ENCODE data around the gene AIF1L.

Gene AIF1L

GRCh38 chr9:131056781-131057506 is 39.4 kb upstream of the AIF1L start:
- no peak overlapping the region for H2AK5ac ChIP-seq (ENCODE audit: low read length, severe bottlenecking)
- H3K9ac ChIP-seq (ENCODE audit: low read length) = no peak overlapping the region
- no peaks in the 10 kb centered on the region for H3K9me3 ChIP-seq (ENCODE audit: control insufficient read depth, low read length)
- H3K23ac ChIP-seq (ENCODE audit: low read length in 2 of 2) = no peak overlapping the region
- H3K27me3 ChIP-seq (ENCODE audit: control insufficient read depth in 1 of 2, insufficient read depth in 1 of 2, low read length in 2 of 2) = peaks cover 0 to 23% of the 10 kb centered on the region in 2 experiments
- no peak overlapping the region for H3K18ac ChIP-seq (ENCODE audit: low read depth in 1 of 2, low read length in 2 of 2)
- H3K4ac ChIP-seq (ENCODE audit: low read depth in 1 of 2, low read length in 2 of 2) = no peak overlapping the region
- no peak overlapping the region for H4K8ac ChIP-seq (ENCODE audit: low read length)
- no peak overlapping the region for H2BK120ac ChIP-seq (ENCODE audit: low read depth, low read length)
- no peak overlapping the region for H3K14ac ChIP-seq (ENCODE audit: low read length in 2 of 2)
- H3K79me1 ChIP-seq (replicated peaks; ENCODE audit: low read length, poor library complexity, severe bottlenecking) = no peaks in the 10 kb centered on the region
- no peak overlapping the region for H3K4me2 ChIP-seq (ENCODE audit: low read length, poor library complexity, severe bottlenecking)
- no peaks in the 10 kb centered on the region for H3K36me3 ChIP-seq (ENCODE audit: control insufficient read depth in 1 of 2, insufficient read depth in 2 of 2, low read depth in 1 of 2, low read length in 2 of 2)
- no peak overlapping the region for H2AFZ ChIP-seq (ENCODE audit: low read depth, low read length)
- no peak overlapping the region for H4K91ac ChIP-seq (ENCODE audit: low read length)
- DNase-seq = no peak
- 87% methylated on average over 14 of the region's 14 CpGs for WGBS
- no peak overlapping the region for H2BK12ac ChIP-seq (ENCODE audit: low read length in 2 of 2)
- no peak overlapping the region for H3K4me3 ChIP-seq (ENCODE audit: insufficient read depth in 1 of 2, low read depth in 1 of 2, low read length in 2 of 2)
- H2BK5ac ChIP-seq (ENCODE audit: low read depth, low read length, poor library complexity, severe bottlenecking) = no peak overlapping the region
- H3K4me1 ChIP-seq (ENCODE audit: control insufficient read depth, insufficient read depth, low read depth, low read length) = peaks cover 2% of the 10 kb centered on the region
- no peak overlapping the region for H3K27ac ChIP-seq (ENCODE audit: low read length, poor library complexity, severe bottlenecking)
- no peak overlapping the region for H2BK15ac ChIP-seq (ENCODE audit: low read depth, poor library complexity, severe bottlenecking)

GRCh38 chr9:131060900-131061630 is 35.3 kb upstream of the AIF1L start:
- Histone ChIP-seq H3K9ac (ENCODE audit: low read length) (no peak overlapping the region), H4K91ac (ENCODE audit: low read length) (no peak overlapping the region), H3K4me2 (ENCODE audit: low read length, poor library complexity, severe bottlenecking) (no peak overlapping the region), H3K9me3 (ENCODE audit: control insufficient read depth, low read length) (no peaks in the 10 kb centered on the region), H3K4me3 (ENCODE audit: insufficient read depth in 1 of 2, low read depth in 1 of 2, low read length in 2 of 2) (peak overlapping the region in 1 of 2 experiments; percentile 28), H3K27ac (ENCODE audit: low read length, poor library complexity, severe bottlenecking) (no peak overlapping the region), H3K79me1 (replicated peaks; ENCODE audit: low read length, poor library complexity, severe bottlenecking) (no peaks in the 10 kb centered on the region), H2AFZ (ENCODE audit: low read depth, low read length) (no peak overlapping the region), H3K27me3 (ENCODE audit: control insufficient read depth in 1 of 2, insufficient read depth in 1 of 2, low read length in 2 of 2) (peaks cover 6 to 26% of the 10 kb centered on the region in 2 experiments), H4K8ac (ENCODE audit: low read length) (no peak overlapping the region), H3K23ac (ENCODE audit: low read length in 2 of 2) (no peak overlapping the region), H3K4ac (ENCODE audit: low read depth in 1 of 2, low read length in 2 of 2) (no peak overlapping the region), H3K36me3 (ENCODE audit: control insufficient read depth in 1 of 2, insufficient read depth in 2 of 2, low read depth in 1 of 2, low read length in 2 of 2) (no peaks in the 10 kb centered on the region), H3K14ac (ENCODE audit: low read length in 2 of 2) (no peak overlapping the region), H2BK120ac (ENCODE audit: low read depth, low read length) (no peak overlapping the region), H2BK12ac (ENCODE audit: low read length in 2 of 2) (no peak overlapping the region), H3K18ac (ENCODE audit: low read depth in 1 of 2, low read length in 2 of 2) (no peak overlapping the region), H2BK5ac (ENCODE audit: low read depth, low read length, poor library complexity, severe bottlenecking) (no peak overlapping the region), H3K4me1 (ENCODE audit: control insufficient read depth, insufficient read depth, low read depth, low read length) (peaks cover 2% of the 10 kb centered on the region), H2BK15ac (ENCODE audit: low read depth, poor library complexity, severe bottlenecking) (no peak overlapping the region), H2AK5ac (ENCODE audit: low read length, severe bottlenecking) (no peak overlapping the region)
- WGBS = 78% methylated on average over 20 of the region's 21 CpGs
- no peak for DNase-seq

GRCh38 chr9:131062969-131063368 is 33.4 kb upstream of the AIF1L start:
- H2AFZ ChIP-seq (ENCODE audit: low read depth, low read length) = no peak overlapping the region
- DNase-seq = no peak
- no peak overlapping the region for H2BK15ac ChIP-seq (ENCODE audit: low read depth, poor library complexity, severe bottlenecking)
- no peak overlapping the region for H3K9ac ChIP-seq (ENCODE audit: low read length)
- no peak overlapping the region for H3K18ac ChIP-seq (ENCODE audit: low read depth in 1 of 2, low read length in 2 of 2)
- no peak overlapping the region for H3K27ac ChIP-seq (ENCODE audit: low read length, poor library complexity, severe bottlenecking)
- no peak overlapping the region for H4K8ac ChIP-seq (ENCODE audit: low read length)
- H3K4ac ChIP-seq (ENCODE audit: low read depth in 1 of 2, low read length in 2 of 2) = no peak overlapping the region
- WGBS = 89% methylated on average over 8 of the region's 9 CpGs
- H2BK120ac ChIP-seq (ENCODE audit: low read depth, low read length) = no peak overlapping the region
- H2AK5ac ChIP-seq (ENCODE audit: low read length, severe bottlenecking) = no peak overlapping the region
- no peak overlapping the region for H4K91ac ChIP-seq (ENCODE audit: low read length)
- peaks cover 18 to 33% of the 10 kb centered on the region in 2 experiments for H3K27me3 ChIP-seq (ENCODE audit: control insufficient read depth in 1 of 2, insufficient read depth in 1 of 2, low read length in 2 of 2)
- no peak overlapping the region for H3K4me3 ChIP-seq (ENCODE audit: insufficient read depth in 1 of 2, low read depth in 1 of 2, low read length in 2 of 2)
- no peaks in the 10 kb centered on the region for H3K36me3 ChIP-seq (ENCODE audit: control insufficient read depth in 1 of 2, insufficient read depth in 2 of 2, low read depth in 1 of 2, low read length in 2 of 2)
- no peak overlapping the region for H3K14ac ChIP-seq (ENCODE audit: low read length in 2 of 2)
- H3K79me1 ChIP-seq (replicated peaks; ENCODE audit: low read length, poor library complexity, severe bottlenecking) = no peaks in the 10 kb centered on the region
- H3K9me3 ChIP-seq (ENCODE audit: control insufficient read depth, low read length) = no peaks in the 10 kb centered on the region
- no peak overlapping the region for H3K23ac ChIP-seq (ENCODE audit: low read length in 2 of 2)
- no peak overlapping the region for H2BK5ac ChIP-seq (ENCODE audit: low read depth, low read length, poor library complexity, severe bottlenecking)
- peaks cover 2% of the 10 kb centered on the region for H3K4me1 ChIP-seq (ENCODE audit: control insufficient read depth, insufficient read depth, low read depth, low read length)
- H3K4me2 ChIP-seq (ENCODE audit: low read length, poor library complexity, severe bottlenecking) = no peak overlapping the region
- H2BK12ac ChIP-seq (ENCODE audit: low read length in 2 of 2) = no peak overlapping the region

GRCh38 chr9:131065599-131065998 is 30.7 kb upstream of the AIF1L start:
- Histone ChIP-seq H3K4me1 (ENCODE audit: control insufficient read depth, insufficient read depth, low read depth, low read length) (no peaks in the 10 kb centered on the region), H3K23ac (ENCODE audit: low read length in 2 of 2) (no peak overlapping the region), H2BK12ac (ENCODE audit: low read length in 2 of 2) (no peak overlapping the region), H3K9me3 (ENCODE audit: control insufficient read depth, low read length) (no peaks in the 10 kb centered on the region), H3K4me2 (ENCODE audit: low read length, poor library complexity, severe bottlenecking) (no peak overlapping the region), H3K36me3 (ENCODE audit: control insufficient read depth in 1 of 2, insufficient read depth in 2 of 2, low read depth in 1 of 2, low read length in 2 of 2) (no peaks in the 10 kb centered on the region), H4K8ac (ENCODE audit: low read length) (no peak overlapping the region), H2BK5ac (ENCODE audit: low read depth, low read length, poor library complexity, severe bottlenecking) (no peak overlapping the region), H2BK120ac (ENCODE audit: low read depth, low read length) (no peak overlapping the region), H3K79me1 (replicated peaks; ENCODE audit: low read length, poor library complexity, severe bottlenecking) (no peaks in the 10 kb centered on the region), H3K9ac (ENCODE audit: low read length) (no peak overlapping the region), H3K27me3 (ENCODE audit: control insufficient read depth in 1 of 2, insufficient read depth in 1 of 2, low read length in 2 of 2) (peaks cover 21 to 53% of the 10 kb centered on the region in 2 experiments), H3K18ac (ENCODE audit: low read depth in 1 of 2, low read length in 2 of 2) (no peak overlapping the region), H3K14ac (ENCODE audit: low read length in 2 of 2) (no peak overlapping the region), H2AFZ (ENCODE audit: low read depth, low read length) (no peak overlapping the region), H3K27ac (ENCODE audit: low read length, poor library complexity, severe bottlenecking) (no peak overlapping the region), H2BK15ac (ENCODE audit: low read depth, poor library complexity, severe bottlenecking) (no peak overlapping the region), H4K91ac (ENCODE audit: low read length) (no peak overlapping the region), H2AK5ac (ENCODE audit: low read length, severe bottlenecking) (no peak overlapping the region), H3K4ac (ENCODE audit: low read depth in 1 of 2, low read length in 2 of 2) (no peak overlapping the region), H3K4me3 (ENCODE audit: insufficient read depth in 1 of 2, low read depth in 1 of 2, low read length in 2 of 2) (no peak overlapping the region)
- no peak for DNase-seq
- 92% methylated on average over 7 of the region's 7 CpGs for WGBS
